ENCODE measurements around the gene RTN4RL2. TPM values are rescaled to one million over a fixed set of nuclear protein-coding genes. Genes with fewer than 3 reads are reported as not detected.

The RTN4RL2 gene
- total RNA-seq, 1 experiment from 2014 or later, result 3.6 TPM

DNA sequence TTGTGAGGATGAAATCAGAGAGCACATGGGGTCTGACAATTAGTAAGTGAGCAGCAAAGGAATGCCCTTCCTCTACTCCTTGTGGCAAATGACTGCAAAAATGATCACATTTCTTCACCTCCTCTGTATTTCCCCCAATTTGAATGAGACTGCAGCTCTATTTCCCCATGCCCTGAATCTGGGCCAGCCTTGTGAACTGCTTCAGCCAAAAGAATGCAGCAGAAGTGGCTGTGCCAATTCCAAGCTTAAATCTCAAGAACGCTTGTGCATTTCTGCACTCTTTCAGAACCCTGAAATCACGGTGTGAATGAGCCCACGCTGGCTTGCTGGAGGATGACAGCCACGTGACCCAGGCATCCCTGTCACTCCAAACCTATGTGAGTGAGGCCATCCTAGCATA is 43.3 kb upstream of the RTN4RL2 start:
- Mint-ChIP-seq H3K4me1 (ENCODE audit: low read depth, unreplicated experiment) (peaks cover 9% of the 10 kb centered on the region), H3K27me3 (ENCODE audit: unreplicated experiment) (no peaks in the 10 kb centered on the region), H3K4me3 (ENCODE audit: low read depth, unreplicated experiment) (no peak overlapping the region), H3K27ac (ENCODE audit: unreplicated experiment) (no peak overlapping the region), H3K9me3 (ENCODE audit: low read depth, unreplicated experiment) (no peaks in the 10 kb centered on the region), H3K36me3 (ENCODE audit: insufficient read depth, unreplicated experiment) (peaks cover 56% of the 10 kb centered on the region)
- CTCF ChIA-PET, result interaction anchor here (0.6 kb wide), 1 partner anchor 288 kb away, joined by 4 read pairs; no protein-coding TSS in a partner anchor
- BruUV-seq (replicated peaks), result no TSS peak
- intact Hi-C loops (cut with micrococcal nuclease; ENCODE audit: unreplicated experiment), result no loop called here
- TF ChIP-seq, protein P1, sequence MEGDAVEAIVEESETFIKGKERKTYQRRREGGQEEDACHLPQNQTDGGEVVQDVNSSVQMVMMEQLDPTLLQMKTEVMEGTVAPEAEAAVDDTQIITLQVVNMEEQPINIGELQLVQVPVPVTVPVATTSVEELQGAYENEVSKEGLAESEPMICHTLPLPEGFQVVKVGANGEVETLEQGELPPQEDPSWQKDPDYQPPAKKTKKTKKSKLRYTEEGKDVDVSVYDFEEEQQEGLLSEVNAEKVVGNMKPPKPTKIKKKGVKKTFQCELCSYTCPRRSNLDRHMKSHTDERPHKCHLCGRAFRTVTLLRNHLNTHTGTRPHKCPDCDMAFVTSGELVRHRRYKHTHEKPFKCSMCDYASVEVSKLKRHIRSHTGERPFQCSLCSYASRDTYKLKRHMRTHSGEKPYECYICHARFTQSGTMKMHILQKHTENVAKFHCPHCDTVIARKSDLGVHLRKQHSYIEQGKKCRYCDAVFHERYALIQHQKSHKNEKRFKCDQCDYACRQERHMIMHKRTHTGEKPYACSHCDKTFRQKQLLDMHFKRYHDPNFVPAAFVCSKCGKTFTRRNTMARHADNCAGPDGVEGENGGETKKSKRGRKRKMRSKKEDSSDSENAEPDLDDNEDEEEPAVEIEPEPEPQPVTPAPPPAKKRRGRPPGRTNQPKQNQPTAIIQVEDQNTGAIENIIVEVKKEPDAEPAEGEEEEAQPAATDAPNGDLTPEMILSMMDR (IDR thresholded peaks at IDR 0.05; ENCODE audit: unreplicated experiment), result no peak
- DNase-seq, result no peak

DNA sequence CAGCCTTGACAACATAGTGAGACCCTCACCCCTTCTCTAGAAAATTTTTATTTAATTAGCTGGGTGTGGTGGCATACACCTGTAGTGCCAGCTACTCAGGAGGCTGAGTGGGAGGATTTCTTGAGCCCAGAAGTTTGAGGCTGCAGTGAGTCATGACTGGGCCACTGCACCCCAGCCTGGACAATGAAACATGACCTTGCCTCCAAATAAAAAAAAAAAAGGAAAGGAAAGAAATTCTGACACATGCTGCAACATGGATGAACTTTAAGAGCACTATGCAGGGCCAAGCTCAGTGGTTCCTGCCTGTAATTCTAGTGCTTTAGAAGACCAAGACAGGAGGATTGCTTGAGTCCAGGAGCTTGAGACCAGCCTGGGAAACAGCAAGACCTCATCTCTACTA is 42.2 kb upstream of the RTN4RL2 start:
- Mint-ChIP-seq H3K9me3 (ENCODE audit: low read depth, unreplicated experiment) (no peaks in the 10 kb centered on the region), H3K36me3 (ENCODE audit: insufficient read depth, unreplicated experiment) (peaks cover 55% of the 10 kb centered on the region), H3K4me3 (ENCODE audit: low read depth, unreplicated experiment) (no peak overlapping the region), H3K27me3 (ENCODE audit: unreplicated experiment) (no peaks in the 10 kb centered on the region), H3K4me1 (ENCODE audit: low read depth, unreplicated experiment) (peaks cover 16% of the 10 kb centered on the region), H3K27ac (ENCODE audit: unreplicated experiment) (no peak overlapping the region)
- TF ChIP-seq, protein P1 (IDR thresholded peaks at IDR 0.05; ENCODE audit: unreplicated experiment), result no peak
- CTCF ChIA-PET, result interaction anchor here (0.6 kb wide), 1 partner anchor 14 kb away, joined by 13 read pairs; no protein-coding TSS in a partner anchor
- no peak for DNase-seq
- BruUV-seq (replicated peaks), result no TSS peak
- intact Hi-C loops (cut with micrococcal nuclease; ENCODE audit: unreplicated experiment), result no loop called here

DNA sequence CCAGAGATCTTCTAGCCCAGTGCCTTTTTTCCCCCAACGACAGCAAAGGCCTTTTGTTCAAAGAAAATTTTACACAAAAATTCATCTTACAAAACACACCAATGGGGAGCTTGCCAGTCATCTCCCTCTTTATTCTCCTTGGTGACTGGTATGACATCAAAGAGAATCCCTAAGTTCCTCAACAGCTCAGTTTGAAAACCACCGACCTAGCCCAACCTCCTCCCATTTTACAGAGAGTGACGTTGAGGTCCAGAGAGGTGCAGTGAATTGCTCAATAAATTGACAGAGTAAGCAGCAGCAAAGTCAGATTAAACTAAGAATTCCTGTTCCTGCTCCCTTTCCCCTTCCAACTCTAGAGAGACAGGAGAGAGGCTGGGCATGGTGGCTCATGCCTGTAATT is 41.2 kb upstream of the RTN4RL2 start:
- no TSS peak for BruUV-seq (replicated peaks)
- peaks cover 55% of the 10 kb centered on the region for H3K36me3 Mint-ChIP-seq (ENCODE audit: insufficient read depth, unreplicated experiment)
- no peak overlapping the region for H3K4me3 Mint-ChIP-seq (ENCODE audit: low read depth, unreplicated experiment)
- H3K27ac Mint-ChIP-seq (ENCODE audit: unreplicated experiment), result no peak overlapping the region
- H3K27me3 Mint-ChIP-seq (ENCODE audit: unreplicated experiment), result no peaks in the 10 kb centered on the region
- intact Hi-C loops (cut with micrococcal nuclease; ENCODE audit: unreplicated experiment), result no loop called here
- CTCF ChIA-PET, result no interaction called here
- H3K9me3 Mint-ChIP-seq (ENCODE audit: low read depth, unreplicated experiment), result no peaks in the 10 kb centered on the region
- TF ChIP-seq, protein P1 (IDR thresholded peaks at IDR 0.05; ENCODE audit: unreplicated experiment), result no peak
- no peak for DNase-seq
- H3K4me1 Mint-ChIP-seq (ENCODE audit: low read depth, unreplicated experiment), result peaks cover 17% of the 10 kb centered on the region

DNA sequence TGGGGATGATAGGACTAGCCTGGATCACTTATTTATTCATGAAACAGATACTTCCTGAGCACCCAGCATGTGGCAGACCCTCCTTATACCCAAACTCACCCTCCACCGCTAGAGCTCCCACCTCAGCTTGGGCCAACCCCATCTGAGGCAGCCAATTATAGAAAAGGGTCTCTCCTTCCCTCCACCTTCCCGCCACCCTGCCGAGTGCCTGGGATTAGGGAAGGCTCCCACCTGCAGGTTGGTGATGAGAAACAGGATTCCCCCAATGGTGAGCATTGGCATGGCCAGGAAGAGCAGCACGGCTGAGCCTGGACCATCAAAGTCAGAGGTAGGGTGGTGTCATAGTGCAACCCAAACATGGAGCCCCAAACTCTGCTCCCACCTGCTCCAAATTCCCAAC is 39.3 kb upstream of the RTN4RL2 start:
- BruUV-seq (replicated peaks), result no TSS peak
- peaks cover 21% of the 10 kb centered on the region for H3K4me1 Mint-ChIP-seq (ENCODE audit: low read depth, unreplicated experiment)
- intact Hi-C loops (cut with micrococcal nuclease; ENCODE audit: unreplicated experiment), result no loop called here
- no peak for DNase-seq
- H3K36me3 Mint-ChIP-seq (ENCODE audit: insufficient read depth, unreplicated experiment), result peaks cover 55% of the 10 kb centered on the region
- TF ChIP-seq, protein P1 (IDR thresholded peaks at IDR 0.05; ENCODE audit: unreplicated experiment), result no peak
- no peaks in the 10 kb centered on the region for H3K27me3 Mint-ChIP-seq (ENCODE audit: unreplicated experiment)
- no peaks in the 10 kb centered on the region for H3K9me3 Mint-ChIP-seq (ENCODE audit: low read depth, unreplicated experiment)
- H3K4me3 Mint-ChIP-seq (ENCODE audit: low read depth, unreplicated experiment), result no peak overlapping the region
- H3K27ac Mint-ChIP-seq (ENCODE audit: unreplicated experiment), result no peak overlapping the region
- CTCF ChIA-PET, result no interaction called here
